Hematopoietic multipotent progenitor cell treated with erythropoietin and hydrocortisone succinate and interleukin-3 and kit ligand, for 4 days (in vitro differentiated cells): Measurements from ENCODE around the gene FGFBP2.

Experiments used
- DNase-seq: peaks from one replicate; pipeline ENCODE4 v3.0.0-alpha.2; 2015

FGFBP2 gene, protein sequence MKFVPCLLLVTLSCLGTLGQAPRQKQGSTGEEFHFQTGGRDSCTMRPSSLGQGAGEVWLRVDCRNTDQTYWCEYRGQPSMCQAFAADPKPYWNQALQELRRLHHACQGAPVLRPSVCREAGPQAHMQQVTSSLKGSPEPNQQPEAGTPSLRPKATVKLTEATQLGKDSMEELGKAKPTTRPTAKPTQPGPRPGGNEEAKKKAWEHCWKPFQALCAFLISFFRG

DNA sequence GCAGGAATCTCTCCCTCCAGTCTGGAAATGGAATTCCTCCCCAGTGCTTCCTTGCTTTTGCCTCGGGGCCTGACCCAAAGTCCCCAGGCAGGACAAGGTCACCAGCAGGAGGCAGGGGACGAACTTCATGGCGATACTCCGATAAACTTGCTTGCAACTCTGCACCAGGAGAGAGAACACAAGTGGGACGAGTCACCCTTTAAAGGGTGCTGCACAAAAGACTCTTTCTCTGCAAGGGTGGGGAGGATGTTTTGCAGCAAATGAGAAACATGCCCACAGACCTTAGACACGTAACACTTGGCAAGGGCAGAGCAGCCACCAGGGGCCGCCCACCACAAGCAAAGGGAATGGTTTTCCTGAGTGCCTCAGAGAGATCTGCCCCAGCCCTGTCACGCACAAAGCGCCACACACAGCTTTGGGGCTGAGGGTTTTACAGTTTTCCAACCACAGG is at the start of gene FGFBP2:
TSS of gene FGFBP2 (minus strand) at position 175 of the 451 bp plus-strand sequence. CDS start at position 129, 46 bp downstream.
- peak; percentile 88 for DNase-seq

DNA sequence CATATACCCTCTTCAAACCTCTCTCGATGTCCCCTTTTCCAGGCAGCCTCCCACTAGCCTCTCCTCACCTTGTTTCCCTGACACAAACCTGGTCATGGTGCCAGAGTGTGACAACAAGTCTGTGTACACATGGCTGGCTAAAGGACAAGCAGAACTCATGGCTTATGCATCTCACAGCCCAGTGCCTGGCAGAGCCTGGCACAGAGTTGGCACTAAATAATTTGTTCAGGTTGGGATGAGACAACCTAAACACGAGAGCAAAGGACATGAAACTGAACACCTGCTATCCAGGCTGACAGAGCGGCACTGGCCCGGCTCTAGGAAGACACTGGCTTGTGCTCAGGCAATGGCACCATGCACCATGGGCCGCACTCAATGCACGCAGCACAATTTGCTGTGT is 48.2 kb upstream of the FGFBP2 start:
- no peak for DNase-seq

DNA sequence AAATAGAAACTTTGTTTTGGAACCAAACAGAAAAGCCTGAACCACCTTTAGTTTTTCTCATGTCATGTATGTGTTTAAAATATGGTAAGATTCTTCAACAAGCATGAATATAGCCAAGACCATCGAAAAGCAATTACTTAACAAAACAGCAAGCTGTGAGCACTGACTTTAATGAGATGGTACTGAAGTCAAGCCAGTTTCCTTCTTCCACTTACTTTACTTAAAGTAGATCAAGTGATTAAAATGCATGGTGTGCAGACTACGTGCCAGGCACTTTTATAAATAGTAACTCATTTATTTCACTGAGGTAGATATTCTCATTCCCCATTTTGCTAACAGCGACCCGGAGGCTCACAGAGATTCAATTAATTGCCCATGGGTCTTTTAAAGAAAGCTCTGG is 46.2 kb upstream of the FGFBP2 start:
- no peak for DNase-seq

DNA sequence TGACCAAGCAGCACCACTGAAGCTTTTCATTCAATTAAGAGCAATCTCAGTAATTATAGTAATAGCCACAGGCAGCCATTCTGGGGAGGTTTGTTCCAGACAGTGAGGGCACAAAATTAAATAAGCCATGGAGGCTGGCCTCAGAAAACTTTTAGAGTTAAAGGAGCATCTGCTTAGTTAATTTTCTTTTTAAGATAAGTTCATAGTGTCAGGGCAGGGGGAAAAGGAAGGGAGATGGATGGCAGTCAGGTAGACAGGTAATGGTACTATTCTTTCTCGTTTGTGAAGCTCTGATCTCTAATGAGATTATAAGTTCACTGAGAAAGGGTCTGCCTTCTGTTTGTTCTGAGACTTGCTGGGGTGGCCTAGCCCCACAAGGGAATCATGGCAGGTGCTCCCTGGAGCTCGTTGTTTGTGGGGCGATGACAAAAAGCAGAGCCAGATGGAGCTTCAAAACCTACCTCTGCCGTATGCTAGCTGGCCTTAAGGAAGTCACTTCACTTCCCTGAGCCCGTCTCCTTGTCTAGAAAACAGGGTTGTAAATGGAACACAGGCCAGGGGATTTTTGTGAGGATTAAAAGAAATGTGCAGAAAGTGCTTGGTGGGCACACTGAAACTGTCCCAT is 44.6 kb upstream of the FGFBP2 start:
- DNase-seq, result no peak

DNA sequence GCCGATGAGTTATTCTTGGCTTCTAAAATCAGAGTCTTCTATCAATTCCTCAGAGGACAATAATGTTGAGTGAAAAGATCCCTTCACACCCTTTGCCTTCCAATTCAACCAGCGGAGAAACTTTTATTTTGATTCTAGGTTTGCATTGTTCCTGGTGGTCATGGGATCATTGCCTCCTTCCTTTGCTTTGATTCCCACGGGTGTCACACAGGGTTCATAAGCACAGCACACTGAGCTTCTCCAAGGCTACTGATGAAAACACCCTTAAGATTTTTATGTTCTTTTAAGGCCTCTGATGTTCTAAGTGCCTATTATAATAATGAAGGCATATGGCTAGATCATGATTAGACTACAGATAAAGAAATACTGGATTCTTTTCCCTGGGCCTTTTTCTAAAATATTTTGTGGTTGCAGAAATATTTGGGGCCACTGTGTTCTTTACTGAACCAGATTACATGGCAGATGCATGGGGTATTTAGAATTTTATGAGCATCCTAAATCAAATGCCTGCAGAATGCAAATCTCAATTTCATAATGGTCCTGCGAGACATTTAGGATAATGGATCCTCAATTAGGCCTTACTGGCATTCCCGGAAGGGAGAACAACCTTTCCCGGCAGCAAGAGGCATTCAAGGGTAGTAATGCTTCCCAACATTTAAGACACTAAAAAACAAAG is 43.9 kb upstream of the FGFBP2 start:
- DNase-seq, result no peak

DNA sequence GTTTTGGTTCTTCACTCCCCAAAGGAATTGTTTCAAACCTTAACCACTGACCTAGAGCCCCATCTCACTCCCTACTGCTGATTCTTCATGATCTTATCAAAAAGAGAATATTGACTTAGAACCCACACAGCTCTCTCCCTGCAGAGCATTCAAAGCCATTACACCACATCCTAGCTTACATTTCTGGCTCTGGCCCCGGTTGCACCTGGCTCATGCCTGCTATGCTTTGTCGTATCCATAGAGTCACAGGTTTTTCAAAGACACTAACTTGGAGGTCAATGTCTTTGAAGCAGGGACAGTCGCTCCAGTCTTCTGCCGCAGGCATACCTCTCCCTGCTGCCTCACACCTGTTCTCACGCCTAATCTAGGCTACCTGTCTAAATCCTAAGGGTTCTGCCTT is 42.7 kb upstream of the FGFBP2 start:
- DNase-seq, result no peak

DNA sequence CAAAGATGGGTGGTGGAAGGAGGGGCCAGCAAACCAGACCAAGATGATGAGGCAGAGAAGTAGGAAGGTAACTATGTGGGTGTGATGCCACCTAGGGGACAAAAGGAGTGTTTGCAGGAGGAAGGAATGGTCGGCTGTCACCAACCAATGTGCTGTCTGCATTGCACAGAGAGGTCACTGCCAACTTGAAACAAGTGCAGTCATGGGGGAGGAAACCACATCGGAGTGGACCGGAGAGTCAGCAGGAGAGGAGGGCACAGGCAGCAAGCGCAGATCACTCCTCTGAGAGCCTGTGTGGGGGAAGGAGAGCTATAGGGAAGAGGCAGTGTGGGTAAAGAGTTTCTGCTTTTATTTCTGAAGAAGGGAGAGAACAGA is 38.5 kb upstream of the FGFBP2 start:
- peak; percentile 91 for DNase-seq

DNA sequence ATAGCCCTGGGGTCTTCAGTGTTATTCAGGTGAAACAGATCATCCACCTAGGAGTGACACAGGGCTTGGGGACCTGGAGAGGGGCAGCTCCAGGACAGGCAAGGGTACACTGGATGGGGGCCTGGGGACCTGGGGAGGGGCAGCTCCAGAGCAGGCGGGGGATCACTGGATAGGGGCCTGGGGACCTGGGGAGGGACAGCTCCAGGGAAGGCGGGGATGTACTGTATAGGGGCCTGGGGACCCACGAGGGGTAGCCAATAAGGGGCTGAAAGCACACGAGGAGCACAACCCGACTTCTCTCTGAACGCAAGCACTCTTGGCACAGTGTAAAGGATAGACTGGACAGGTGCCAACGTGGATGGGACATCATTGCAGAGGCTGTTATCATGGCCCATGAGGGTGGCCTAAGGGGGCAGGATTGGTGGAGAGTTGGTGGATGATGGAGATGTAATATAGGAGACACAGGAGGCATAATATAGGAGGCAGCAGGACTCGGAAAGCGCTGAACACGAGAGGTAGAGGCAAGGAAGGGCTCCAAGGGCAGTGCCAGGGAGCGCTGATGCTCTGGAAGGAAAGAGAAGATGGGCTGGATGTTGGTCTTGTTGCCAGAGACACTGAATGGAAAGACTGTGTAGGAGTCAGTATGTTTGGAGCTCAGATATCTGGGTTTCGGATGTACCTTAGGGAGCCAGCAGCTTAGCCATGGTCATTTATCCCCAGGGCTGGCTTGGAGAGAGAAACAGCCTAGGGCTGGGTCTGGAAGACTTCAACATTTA is 37.9 kb upstream of the FGFBP2 start:
- no peak for DNase-seq

DNA sequence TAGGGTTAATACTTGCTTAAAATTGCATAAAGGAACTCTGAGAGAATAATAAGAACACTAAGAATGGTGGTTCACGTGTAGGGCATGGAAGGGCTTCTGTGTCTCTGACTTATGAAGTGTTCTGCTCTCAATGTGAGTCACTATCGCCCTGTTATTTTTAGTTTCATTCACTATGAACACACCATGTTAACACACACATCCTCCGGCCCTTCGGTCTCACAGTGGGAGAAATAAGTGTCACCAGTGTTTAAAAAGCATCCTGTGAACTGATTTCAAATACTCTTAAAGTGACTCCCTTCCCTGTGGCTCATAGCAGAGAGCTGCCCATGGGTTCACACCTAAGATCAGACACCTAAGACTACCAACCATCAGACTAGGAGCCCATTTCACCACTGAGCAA is 33.8 kb upstream of the FGFBP2 start:
- no peak for DNase-seq

DNA sequence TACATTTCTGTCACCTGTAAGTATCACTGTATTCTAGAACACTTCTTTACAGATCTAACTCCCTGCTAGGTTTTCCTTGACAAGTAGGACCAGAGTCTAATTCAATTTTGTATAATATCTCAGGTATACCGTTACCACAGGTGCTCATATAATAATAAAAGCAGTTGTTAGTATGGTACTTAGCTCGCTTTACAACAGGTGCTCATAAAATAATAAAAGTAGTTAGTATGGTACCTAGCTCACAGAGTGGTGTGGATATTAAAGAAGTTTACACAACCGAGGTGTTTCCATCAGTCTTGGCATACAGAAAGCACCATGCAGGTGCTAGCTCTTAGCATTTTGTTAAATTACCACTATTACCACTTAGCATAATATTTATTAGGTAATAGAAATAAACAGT is 32.9 kb upstream of the FGFBP2 start:
- DNase-seq, result no peak

DNA sequence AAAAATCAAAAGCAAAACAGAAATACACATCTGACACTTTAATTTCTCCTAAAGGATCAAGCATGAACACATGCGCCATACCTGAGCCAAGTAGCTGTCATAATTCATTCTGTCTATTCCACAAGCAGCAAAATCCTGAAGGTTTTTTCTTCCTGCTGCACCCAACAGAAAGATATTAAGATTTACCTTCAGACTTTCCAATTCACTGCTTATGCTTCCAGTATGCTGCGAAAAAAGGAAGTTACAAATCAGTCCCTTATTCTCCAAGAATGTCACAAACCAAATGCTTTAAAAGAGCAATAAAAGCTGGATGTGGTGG is 29.2 kb upstream of the FGFBP2 start:
- DNase-seq, result peak; percentile 9

DNA sequence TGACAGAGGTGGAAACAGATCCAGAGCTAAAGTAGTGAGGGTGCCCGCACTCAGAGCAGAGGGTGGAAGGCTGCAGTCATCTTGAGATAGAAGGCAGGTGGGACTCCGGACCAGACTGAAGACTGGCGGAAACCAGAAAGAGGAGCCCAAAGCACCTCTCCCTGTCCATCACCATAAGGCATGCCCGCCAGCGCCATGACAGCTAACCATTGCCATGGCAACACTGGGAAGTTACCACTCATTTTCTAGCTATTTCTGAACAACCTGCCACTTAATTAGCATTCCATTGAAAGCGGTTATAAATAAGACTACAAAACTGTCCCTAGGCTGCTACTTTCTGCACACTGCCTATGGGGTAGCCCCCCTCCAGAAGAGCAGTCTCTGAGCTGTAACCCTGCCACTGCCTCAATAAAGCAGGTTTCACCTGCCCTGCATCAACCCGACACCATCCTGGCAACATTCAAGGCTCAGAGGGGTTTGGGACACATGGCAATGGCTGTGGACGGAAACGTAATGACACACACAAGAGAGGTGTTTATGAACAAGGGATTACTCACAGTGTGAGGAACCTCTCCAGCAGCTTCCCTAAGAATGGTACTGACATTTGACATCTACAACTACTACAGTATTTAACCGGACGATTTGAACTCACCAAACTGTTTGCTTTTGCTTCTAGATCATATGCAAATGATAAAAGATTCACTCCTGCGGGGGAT is 27.8 kb upstream of the FGFBP2 start:
- DNase-seq, result no peak

DNA sequence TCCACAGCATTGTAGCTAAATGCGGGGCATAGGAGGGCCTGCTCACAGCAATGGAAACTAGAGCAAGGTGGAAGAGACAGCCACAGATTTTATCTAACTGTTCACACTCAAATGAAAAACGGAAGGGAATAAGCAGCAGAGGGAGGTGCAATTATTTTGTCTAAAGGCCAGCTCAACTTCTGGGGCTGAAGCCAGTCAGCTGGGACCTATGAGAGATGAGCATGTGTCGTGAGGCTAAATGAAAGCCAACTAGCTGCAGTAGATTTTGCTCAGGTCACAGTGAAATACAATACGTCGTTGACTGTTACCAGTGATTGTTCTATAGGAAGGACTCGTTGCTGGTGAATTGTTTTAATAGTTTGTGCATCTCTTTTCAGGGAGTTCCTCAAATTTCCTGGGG is 26.4 kb upstream of the FGFBP2 start:
- DNase-seq, result peak; percentile 7

DNA sequence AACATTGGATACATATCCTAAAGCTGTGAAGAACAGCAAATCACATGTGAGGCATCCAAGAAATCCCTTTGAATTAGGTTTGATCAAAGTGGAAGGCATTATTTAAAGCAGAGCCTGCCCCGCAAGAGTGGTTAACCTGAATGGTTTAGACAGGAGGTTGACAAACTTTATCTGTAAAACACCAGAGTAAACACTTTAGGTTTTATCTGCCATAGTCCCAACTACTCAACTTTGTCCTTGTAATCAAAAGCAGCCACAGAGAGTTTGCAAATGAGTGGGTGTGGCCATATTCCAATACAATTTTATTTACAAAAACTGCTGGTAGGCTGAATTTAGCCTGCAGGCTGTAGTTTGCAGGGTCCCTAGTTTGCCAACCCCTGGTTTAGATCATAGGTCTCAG is 25.2 kb upstream of the FGFBP2 start:
- peak; percentile 52 for DNase-seq

DNA sequence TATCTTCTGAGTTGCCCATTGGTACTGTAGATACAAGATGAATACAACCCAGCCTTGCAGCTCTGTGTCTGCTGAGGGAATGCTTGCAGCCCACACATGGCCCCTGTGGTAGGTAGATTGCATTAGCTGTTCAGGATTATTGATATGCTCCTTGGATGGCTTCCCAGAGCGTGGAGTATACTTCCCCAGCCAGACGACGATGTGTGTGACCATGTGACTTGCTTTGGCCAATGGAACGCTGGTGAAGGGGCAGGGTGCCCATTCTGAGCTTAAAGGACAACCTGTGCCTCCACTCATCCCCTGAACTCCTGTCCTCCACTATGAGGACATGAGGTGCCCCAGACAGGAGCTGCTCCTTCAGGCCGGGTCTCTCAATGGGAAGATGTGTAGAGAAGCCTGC is 23.9 kb upstream of the FGFBP2 start:
- DNase-seq, result no peak

DNA sequence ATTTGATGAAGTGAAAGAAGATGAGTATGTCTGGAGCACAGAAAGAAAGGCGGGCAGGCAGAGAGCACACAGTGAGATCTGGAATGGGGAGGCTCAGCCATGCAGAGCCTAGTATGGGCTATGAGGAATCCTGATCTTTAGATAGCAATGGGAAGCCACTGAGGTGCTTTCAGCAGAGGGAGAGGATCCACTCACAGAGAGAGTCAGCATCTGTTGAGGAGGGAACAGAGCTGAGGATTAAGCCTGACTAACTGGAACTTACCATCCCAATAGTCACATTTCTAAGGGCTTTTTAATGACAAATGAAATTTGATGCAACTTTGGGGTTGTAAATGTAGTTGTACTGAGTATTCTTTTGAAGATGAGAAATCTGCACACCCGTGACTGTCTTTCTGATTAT is 20.6 kb upstream of the FGFBP2 start:
- DNase-seq, result no peak

DNA sequence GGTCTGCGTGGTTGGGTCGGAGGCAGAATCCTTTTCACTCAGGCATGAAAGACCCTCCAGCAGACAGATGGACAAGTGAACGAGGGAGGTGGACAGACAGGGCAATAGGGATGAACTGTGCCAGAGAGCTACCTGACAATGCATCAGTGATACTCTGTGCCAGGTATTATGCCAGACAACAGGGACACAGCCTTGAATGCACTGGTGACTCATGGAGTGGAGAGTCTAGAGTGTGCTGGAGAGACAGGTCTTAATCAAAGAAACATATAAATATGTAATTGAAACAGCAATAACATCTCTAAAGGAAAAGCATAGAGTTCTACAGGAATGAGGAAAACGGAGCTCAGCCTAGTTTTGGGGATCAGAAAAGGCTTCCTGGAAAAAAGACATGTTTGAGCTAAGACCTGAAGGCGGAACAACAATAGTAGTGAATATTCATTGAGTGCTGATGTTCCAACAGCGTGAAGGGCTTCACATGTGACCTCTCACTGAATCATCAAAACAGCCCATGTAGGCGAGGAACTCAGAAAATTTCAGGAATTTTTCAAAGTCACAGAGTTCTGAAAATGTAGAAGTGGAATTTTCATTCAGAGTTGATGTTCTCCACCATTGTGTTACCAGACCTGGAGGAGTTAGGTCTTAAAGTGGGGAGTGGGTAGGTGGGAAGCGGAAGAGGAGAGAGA is 20.0 kb upstream of the FGFBP2 start:
- no peak for DNase-seq

DNA sequence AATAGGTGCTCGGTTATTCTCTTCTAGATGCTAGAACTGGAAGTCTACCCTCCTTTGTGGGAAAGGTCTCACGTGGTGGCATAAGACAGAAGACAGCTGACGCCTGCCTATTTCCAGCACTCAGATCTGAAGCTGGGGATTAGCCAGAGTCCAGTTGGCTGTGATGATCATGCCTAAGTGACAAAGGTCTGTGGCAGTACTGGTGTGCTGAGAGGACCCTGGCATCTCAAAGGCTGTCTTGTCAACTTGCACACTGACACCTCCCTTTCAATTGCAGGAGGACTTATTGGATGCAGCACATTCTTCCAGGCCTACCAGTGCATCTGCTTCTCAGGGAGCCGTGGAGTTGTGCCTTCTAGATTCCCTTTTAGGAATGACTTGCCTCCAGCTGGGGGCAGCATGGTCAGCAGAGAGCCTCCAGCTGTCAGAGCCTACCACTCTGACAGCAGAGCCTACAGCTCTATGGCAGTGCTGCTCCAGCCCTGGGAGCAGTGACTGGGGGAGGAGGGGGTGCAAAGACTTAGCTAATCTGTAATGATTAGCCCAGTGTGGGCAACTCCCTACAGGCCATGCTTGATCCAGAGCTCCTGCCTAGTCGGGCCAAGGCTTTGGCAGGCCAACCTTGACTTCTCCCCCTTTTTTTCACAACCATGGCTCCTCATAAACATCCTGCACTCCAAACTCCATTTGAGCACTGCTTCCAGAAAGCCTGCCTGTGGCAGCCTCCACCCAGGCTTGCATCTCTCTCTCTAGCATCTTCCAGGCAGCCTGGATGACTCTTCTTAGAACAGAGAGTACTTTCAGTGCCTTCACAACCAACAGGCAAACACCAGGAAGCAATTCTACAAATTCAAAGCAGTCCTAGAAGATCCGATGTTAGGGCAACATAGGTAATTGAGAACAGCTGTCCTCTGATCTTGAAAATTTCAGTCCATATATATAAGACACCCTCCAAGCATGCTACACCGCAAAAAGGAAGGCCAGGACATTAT is 13.8 kb upstream of the FGFBP2 start:
- DNase-seq, result no peak

DNA sequence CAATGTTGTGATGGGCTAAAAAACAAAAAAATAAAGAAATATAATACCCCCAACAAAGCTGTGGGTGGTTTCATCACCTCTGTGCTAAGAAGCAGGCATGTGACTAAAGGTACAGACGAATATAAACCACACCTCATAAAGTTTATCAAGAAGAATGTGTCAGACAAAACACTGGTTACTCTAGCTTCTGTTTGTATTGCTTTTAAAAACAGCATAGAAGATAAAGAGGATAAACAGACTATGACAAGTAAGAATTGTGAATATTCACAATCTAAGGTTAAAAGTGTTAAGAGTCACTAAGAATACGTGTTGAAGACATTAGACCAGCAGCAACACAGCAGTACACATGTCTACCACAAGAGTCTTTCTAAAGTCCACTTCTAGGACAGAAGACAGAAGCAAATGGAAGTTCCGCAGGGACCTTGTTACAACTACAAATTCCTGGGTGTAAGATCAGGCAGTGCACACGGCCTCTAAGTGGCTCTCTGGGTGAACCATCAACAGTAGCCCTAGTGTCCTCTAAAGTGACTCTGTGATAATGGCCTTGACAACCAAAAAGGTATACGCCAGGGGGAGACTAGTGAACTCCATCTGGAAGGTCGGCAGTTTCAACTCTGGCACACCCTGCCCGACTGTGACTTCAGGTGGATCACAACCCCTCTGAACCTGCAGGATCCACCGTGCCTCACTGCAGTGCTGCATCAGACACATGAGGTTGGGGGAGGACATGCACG is 8.3 kb upstream of the FGFBP2 start:
- DNase-seq, result no peak

DNA sequence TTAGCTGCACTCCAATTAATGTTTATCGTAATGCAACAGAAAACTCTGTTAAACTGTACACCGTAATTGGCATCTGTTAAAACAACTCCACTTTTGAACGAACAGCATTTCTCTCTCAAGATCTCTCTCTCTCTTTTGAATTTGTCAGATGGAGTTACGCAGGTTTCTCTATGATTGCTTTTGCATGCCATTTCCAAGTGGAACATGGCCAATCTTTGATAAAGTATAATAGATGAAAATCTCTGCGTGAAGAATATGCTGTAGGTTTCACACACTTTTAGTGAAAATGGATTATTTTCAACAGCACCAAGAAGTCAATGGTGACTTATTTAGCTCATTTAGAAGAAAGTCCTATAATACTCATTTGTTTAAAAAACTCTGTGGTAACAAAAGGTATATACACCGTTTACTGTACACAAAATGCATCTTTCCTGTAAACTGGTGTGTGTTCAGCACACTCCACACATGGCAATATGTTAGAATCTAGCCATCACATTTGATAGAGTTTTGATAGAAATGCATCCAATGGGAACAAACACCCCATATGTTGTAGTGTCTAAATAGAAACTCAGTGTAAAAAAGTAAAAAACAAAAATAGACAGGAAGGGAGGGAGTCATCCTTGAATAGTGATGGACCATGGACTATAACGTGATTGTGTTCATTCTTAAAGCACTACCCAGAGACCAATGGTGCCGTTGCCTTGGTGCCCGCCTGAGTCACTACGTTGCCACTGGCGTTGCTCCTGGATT is 5.8 kb upstream of the FGFBP2 start:
- no peak for DNase-seq
